Measurements from ENCODE around the gene ZBTB7A.

Gene ZBTB7A

DNA sequence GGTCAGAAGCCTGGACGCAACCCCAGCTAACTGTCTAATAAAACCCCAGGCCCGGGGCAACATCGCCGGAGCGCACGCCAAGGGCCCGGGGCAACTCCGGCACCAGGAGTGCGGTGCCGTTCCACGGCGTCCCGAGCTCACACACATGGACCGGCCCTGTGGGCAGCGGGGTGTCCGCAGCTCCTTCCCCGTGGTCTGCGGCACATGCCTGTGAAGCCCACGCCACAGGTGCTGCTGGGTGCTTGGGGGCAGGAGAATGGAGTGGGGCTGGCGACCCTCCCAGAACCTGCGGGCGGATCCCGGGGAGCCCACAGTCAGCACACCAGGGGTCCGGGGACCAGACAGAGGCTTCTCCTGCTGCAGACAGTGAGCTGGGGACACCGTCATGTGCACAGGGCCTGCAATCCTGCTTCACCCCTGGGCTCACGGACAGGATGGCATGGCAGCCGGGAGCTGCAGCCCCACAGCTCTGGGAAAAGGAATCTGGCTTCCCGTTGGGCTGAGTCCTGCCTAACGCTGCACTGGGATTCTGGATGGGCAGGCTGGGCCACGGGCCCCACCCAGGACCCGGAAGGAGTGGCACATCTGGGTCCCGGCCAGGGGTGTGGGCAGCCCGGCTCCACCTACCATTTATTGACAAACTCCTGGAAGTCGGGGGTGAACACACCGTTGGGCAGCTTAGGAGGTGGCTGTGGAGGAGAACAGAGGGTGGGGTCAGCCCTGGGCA, 28.2 kb upstream of the ZBTB7A start:
- no peak for FAIRE-seq

DNA sequence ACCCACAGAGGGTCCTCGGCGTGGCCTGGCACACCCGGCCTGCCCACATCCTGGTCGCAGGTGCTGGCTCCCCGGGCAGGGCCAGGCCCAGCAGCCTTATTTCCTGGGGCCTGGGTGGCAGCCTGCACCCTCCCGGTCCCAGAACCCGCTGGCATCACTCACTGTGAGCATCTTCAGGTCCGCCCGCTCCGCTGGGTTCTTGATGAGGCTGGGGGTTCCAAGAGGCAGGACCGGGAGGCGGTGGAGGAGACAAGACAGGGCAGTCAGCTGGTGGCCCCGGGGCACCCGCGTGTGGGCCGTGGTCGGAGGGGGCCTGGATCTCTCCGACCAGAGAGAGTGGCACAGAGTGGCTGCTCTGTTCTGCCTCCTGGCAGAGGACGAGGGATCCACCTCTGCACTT, 27.6 kb upstream of the ZBTB7A start:
- DNase-seq (ENCODE audit: insufficient read length, low spot score) (no peak), FAIRE-seq (no peak)

More for the DNA sequence above, 28.2 kb upstream of the ZBTB7A start:
- no peak for DNase-seq (ENCODE audit: insufficient read length, low spot score)

DNA sequence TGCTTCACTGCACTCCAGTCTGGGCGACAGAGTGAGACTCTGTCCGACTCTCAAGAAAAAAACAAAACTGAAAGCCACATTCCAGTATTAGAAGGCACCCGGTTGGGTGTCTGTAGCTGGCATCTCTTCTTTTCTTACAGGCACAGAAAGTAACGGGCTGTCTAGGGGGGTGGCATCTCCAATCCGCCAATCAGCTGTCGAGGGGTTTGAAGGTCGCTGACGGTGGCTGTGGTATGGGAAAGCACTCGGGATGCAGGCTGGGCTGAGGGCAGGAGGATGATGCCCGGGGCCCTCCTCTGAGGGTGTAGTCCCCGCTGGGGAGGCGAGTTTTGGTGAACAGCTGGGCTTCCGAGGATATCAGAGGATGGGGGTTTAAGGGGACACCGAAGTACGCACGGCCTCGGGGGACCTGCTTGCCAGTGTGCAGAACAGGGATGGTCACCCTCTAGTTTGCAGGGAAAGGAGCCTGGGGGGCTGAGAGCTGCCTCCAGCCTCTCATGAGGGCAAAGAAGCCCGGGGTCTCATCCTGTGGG, 27.0 kb upstream of the ZBTB7A start:
- no peak for FAIRE-seq
- no peak for DNase-seq (ENCODE audit: insufficient read length, low spot score)

DNA sequence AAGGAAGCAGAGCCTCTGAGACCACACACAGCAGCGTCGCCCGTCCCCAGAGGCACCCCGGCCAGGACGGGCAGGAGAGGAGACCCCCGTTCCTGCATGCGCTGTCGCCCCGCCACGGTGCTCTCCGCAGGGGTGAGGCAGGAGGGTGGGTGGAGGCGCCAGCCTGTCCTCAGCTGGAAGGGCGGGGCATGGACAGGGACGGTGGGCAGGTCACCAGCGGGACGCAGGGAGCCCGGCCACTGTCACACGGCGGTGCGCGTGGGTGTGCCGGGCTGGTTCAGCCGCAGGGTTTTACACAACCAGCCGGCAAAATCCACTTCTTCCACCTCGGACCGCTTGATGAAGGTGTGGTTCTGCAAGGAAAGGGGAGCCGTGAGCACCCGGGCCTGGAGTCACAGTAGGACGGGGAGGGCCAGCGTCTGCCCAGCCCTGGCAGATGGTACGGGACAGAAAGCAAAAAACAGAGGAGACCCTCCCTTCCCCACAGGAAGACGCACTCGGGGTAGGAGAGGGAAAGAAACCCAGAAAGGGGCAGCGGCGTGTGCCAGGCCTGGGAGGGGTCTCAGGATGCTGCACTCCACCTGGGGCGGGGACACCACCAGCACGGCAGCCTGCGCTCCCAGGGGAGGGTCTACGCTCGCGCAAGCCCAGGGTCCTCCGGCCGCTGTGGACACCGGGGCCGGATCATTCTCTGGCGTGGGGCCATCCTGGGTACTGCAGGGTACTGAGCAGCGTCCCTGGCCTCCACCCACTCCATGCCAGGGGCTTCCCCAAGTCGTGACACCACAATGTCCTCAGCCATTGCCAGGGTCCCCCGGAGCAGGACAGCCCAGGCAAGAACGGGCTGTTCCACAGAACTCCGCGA, 23.9 kb upstream of the ZBTB7A start:
- no peak for DNase-seq (ENCODE audit: insufficient read length, low spot score)
- FAIRE-seq = no peak

DNA sequence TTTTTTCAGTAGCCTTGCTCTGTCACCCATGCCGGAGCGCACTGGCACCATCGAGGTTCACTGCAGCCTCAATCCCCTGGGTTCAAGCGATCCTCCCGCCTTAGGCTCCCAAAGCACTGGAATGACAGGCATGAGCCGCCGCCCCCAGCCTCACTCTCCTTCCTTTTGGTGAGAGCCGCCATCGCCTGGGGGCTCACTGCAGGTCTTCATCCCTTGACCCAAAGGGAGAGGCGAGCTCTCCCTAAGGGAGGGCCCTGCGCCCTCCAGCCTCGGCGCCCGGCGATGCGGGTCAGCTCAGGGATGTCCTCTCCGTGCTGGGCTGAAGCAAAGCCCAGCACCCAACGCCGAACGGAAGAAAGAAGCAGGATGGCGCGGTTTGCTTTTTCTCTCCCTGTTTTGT, 23.2 kb upstream of the ZBTB7A start:
- DNase-seq (ENCODE audit: insufficient read length, low spot score) = no peak
- FAIRE-seq = no peak

DNA sequence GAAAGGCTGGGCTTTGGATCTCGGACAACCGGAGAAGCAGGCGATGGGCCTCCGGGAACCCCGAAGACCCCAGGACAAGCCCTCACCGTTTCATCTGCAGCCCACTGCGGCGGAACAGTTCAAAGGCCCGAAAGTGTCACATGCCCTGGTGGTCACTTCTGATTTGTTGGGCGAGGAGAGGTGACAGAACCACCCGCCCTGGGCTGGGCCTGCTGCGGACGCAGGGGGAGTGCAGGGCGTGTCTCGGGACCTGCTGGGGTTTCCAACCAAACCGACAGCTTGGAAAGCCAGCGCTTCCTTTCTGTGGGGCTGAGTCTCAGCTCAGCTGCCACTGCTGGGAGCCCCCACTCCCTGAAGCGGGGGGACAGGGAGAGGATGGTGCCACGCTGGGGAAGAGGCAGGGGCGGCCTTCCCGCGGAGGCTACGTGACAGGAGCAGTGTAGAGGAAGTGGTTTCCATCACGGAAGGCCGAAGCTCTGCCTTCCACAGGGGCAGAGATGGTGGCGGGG, 22.8 kb upstream of the ZBTB7A start:
- DNase-seq (ENCODE audit: insufficient read length, low spot score) = no peak
- no peak for FAIRE-seq

DNA sequence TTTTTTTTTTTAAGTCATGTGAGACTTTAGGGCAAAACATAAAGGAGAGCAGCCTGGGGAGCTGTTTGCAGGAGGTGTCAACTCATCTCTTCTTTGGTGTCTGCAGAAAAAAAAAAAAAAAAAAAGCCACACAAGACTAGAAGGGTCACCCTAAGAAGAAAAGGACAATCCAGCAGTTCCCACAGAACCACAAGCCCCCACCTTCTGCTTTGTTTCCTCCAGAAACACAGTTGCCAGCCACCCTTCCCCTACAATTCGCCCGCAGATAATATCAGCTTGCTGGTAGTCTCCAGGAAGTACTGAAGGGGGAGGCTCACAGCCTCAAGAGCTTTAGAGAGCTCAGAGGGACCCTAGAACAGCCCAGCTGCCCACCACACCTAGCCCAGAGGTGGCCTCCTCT, 22.3 kb upstream of the ZBTB7A start:
- FAIRE-seq (no peak), DNase-seq (ENCODE audit: insufficient read length, low spot score) (no peak)

DNA sequence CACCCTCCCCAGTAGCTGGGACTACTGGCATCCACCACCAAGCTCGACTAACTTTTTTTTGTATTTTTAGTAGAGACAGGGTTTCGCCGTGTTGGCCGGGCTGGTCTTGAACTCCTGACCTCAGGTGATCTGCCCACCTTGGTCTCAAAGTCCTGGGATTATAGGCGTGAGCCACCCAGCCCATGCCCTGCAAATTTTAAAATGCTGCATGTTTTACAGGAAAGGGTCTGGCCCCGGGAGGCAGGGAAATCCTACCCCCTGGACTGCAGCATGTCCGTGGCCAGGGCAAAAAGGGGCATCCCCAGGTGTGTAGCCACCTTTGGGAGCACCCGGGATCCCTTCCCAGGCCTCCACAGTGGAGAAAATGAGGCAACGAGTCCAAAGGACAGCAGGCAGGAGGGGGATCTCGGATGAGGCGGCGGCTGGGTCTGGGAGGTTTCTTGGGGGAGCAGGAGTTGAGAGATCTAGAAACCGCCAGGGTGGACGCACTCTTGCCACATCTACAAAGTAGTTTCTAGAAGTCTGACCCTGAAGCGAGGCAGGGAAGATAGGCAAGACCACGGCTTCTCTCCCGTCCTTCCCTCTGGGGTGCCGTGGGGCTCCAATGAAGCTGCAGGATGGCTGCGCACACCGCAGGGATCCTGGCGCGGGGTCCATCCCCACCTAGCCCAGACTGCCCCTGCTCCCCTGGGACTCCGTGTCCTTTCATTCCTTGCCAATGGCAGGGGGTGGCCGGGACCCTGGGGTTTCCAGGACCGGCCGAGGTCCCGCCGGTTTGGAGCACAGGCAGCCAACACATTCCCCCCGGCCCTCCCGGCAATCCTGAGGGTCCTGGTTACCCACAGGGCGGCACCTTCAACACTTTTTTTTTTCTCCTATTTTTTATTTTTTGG, 21.3 kb upstream of the ZBTB7A start:
- no peak for DNase-seq (ENCODE audit: insufficient read length, low spot score)
- FAIRE-seq = no peak

DNA sequence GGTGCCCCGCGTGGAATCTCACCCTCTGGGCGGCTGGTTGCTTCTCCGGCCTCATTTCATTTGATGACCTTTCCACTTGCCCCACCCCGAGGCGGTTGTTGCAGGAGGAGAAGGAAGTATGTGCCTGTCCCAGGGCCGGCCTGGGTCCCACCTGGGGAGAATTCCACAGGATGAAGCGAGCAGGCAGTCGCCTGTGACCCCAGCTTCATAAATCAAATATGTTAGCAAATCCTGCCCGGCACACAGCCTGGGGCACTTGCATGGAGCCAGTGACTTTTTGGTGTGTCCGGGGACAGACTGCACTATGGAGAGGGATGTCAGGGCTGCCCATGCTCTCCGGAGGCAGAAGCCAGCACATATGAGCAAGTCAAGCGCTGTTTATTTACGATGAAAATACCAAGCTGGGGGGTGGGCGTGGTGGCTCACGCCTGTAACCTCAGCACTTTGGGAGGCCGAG, 19.7 kb upstream of the ZBTB7A start:
- FAIRE-seq (no peak), DNase-seq (ENCODE audit: insufficient read length, low spot score) (no peak)

DNA sequence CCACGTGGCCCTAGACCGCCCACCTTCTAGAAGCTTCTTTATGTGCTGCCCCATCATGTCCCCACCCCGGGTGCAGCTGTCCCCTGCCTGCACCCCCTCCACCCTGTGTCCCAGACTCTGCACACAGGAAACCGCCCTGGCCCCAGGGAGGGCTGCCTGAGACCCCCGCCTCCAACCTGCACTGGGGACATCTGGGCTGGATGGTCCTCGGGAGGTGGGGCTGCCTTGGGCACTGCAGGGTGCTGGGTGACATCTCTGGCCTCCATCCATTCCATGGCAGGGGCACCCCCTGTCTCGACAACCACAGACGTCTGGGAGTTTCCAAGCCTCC, 17.8 kb upstream of the ZBTB7A start:
- FAIRE-seq = no peak

DNA sequence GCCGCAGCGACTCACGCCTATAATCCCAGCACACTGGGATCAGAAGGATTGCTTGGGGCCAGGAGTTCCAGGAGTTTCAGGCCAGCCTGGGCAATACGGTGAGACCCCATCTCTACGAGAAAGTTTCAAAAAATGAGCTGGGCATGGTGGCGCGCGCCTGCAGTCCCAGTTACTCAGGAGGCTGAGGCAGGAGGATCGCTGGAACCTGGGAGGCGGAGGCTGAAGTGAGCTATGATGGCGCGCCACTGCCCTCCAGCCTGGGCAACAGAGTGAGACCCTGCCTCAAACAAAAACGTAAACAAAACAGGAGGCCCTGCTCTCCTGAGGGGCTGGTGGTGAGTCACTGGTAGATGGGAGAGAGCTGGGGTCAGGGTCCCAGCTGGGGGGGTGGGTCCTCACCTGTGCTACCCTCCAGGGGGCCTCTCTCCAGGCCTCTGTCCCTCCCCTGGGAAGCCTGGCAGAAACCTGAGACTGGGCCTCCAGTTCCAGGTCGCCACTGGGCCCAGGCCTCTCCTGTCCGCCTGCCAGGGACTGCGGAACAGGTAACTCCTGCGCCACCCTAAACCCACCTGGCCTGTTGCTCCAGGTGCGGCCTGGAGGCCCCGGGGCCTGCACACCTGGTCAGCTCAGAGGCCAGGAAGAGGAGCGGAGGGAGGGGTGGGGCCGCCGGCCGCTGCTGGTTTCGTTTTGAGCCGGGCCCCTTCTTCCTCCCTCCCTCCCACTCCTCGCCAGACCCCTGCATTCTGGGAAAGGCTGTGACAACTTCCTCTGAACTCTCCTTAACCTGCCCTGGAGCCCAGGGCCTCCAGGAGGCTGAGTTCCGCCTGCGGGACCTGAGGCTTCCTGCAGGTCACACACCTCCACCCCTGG, 17.2 kb upstream of the ZBTB7A start:
- DNase-seq (ENCODE audit: insufficient read length, low spot score) (no peak), FAIRE-seq (no peak)

More for the DNA sequence above, 17.8 kb upstream of the ZBTB7A start:
- no peak for DNase-seq (ENCODE audit: insufficient read length, low spot score)

DNA sequence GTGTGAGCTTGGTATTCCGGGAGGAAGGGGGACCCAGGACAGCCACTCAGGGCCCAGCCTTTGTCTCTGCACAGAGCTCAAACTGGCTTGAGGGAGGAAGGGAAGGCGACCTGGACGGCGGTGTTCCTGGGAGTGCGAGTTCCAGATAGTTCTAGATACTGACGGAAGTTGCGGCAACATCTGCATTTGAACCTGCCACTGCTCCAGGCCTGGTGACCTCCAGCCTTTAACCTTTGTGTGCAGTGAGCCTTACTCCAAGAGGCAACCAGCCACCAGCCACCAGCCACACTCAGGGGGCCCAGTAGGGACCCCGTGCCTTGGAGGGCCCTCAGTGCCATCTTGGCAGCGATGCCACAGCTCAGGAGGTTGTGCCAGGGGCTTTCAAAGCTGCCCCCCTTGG, 15.5 kb upstream of the ZBTB7A start:
- no peak for DNase-seq (ENCODE audit: insufficient read length, low spot score)
- no peak for FAIRE-seq

DNA sequence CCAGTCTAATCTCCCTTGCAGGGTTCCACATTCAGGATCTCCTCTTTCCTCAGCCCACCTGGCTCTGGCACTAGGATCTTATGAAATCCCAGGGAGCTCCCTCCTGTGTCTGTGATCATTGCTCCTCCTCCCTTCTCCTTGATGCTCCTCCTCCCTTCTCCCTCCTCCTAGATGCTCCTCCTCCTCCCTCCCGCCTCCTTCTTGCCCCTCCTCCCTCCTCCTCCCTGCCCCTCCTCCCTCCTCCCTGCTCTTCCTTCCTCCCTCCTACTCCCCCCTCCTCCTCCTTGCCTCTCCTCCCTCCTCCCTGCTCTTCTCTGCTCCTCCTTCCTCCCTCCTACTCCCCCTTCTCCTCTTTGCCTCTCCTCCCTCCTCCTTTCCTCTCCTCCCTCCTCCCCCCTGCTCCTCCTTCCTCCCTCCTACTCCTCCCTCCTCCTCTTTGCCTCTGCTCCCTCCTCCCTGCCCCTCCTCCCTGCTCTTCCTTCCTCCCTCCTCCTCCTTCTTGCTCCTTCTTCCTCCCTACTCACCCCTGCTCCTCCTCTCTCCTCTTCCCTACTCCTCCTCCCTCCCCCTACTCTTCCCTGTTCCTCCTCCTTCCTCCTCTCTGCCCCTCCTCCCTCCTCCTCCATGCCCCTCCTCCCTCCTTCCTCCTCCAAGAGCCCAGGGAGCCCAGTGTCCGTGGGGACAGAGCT, 14.9 kb upstream of the ZBTB7A start:
- DNase-seq (ENCODE audit: insufficient read length, low spot score) = no peak
- FAIRE-seq = no peak

DNA sequence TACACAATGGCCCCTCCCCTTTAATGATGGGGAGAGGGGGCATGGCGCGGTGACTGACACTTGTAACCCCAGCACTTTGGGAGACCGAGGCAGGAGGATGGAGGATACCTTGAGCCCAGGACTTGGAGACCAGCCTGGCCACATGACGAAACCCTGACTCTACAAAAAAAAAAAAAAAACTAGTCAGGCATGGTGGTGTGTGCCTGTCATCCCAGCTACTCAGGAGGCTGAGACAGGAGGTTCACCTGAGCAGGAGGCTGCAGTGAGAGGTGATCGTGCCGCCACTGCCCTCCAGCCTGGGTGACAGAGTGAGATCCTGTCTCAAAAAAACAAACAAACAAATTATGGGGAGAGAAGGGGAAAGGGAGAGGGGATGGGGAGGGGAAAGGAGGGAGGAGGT, 13.8 kb upstream of the ZBTB7A start:
- DNase-seq (ENCODE audit: insufficient read length, low spot score) (no peak), FAIRE-seq (no peak)

DNA sequence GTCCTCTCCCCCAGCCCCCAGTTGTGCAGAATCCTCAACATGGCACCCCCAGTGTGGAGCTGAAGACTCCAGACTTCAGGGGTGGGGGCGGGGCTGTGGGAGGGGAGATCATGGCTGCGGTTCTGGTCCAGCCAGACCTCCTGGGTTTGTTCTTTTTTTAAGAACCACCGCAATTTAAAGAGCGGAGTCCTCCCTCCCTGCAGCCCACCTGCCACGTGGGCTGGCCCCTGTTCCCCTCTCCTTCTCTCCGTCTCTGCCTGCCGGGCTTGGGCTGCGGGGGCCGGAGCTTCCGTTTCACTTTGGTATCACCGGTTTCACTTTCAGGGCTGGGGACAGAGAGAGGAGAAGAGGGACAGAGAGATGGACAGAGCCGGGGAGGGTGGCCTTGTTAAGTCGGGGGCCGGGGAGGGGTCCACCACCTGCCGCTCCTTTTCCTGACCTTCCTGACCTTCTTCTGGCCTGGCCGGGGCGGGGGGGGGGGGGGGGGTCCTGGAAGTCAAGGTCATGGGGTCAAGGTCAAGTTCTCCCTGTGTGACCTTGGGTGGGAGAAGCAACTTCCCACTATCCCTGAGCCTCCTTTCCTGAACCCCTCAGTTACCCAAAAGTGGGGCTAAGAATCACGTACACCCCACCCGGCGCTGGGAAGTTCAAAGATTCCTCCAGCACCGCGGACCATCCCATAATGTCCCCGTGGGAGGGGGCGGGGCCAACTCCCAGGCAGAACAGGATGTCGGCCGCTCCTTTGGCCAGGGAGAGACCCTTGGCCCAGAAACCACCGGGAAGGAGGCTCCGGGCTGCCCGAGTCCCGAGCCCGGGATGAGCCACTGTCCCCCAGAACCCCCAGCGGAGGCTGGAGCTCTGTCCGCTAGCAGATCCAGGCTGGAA, 11.3 kb upstream of the ZBTB7A start:
- FAIRE-seq (no peak), DNase-seq (ENCODE audit: insufficient read length, low spot score) (no peak)

DNA sequence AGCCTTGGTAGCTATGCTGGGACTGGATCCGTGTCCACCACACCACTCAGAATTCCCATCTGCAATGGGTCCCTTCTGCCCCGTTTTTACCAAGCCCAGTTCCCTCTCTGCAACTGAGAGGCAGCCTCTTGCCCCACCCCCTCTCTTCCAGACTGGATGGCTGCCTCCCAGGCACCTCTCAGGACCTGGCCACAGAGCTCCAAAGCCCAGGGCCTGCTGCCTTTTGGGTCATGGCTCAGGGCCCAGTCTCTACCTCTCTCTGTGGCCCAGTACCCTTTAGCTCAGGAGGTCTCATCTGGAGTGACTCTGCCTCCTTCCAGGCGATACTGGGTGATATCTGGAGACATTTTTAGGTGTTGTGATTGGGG, 10.3 kb upstream of the ZBTB7A start:
- DNase-seq (ENCODE audit: insufficient read length, low spot score) (no peak), FAIRE-seq (no peak)

DNA sequence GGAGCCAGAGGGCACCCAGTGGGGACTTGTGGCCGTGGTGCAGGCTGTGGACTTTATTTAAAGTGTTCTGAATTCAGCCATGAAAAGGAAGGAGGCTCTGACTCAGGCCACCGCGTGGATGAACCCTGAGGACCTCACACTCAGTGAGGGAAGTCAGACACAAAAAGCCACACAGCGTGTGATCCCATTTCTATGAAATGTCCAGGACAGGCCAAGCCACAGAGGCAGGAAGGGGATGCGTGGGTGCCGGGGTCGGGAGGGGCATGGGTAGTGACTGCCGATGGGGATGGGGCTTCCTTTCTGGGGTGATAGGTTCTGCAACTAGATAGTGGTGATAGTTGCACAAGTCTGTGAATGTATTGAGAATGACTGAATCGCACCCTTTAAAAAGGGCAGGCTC, 8.7 kb upstream of the ZBTB7A start:
- no peak for FAIRE-seq

DNA sequence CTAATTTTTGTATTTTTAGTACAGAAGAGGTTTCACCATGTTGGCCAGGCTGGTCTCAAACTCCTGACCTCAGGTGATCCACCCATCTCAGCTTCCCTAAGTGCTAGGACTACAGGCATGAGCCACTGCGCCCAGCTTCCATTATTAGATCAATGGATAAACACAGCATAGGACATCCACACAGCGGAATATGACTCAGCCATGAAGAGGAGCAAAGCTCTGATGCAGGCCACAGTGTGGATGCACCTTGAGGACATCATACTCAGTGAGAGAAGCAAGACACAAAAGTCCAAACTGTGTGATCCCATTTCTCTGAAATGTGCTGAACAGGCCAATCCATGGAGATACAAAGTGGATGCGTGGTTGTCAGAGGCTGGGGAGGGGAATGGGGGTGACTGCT, 4.9 kb upstream of the ZBTB7A start:
- FAIRE-seq = no peak
- no peak for DNase-seq (ENCODE audit: insufficient read length, low spot score)

More for the DNA sequence above, 8.7 kb upstream of the ZBTB7A start:
- no peak for DNase-seq (ENCODE audit: insufficient read length, low spot score)
